NCI-H2029 treated with DMSO at 0.1 percent for 48 hours (cell line): ENCODE results near the gene GRAMD1B.
A peak's percentile ranks its signal among the peaks of the same experiment; 100 is the strongest.
"Not testable (repeated sequence)": the region's sequence is repeated elsewhere in the genome, so short reads cannot be mapped to it uniquely, and the experiment has no call there.

ENCODE experiments used
- DNase-seq: peaks from one replicate; lab custom pipeline; 2025; lab: John Stamatoyannopoulos, UW

The GRAMD1B gene

GRCh38 chr11:123443851-123444623 lies 14.0 kb downstream of the GRAMD1B start:
- DNase-seq: no peak

- no peak for DNase-seq
Observed at GRCh38 chr11:123448823-123449222, 18.8 kb downstream of the GRAMD1B start.

- no peak for DNase-seq
Observed at GRCh38 chr11:123449436-123449835, 19.4 kb downstream of the GRAMD1B start.

DNA sequence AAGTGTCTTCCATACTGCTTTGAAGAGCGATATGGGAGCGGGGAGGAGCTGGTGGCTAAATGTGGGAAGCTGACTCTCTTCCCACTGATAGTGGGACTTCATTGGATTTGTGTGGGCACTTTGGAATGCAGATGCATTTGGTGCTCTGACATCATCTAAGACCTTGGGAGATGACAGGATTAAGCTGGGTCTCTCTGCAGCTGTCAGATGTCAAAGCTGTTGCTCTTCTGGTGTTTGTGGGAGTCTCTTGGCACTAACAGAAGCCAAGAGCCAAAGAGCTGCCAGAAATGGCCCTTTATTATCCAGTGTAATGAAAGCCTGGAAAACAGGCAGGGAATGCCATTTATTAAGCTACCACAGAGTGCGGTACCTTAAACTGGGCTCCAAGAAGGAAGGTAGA lies 20.6 kb downstream of the GRAMD1B start:
- DNase-seq: peak; percentile 36

- no peak for DNase-seq
Observed at GRCh38 chr11:123451183-123451781, 21.2 kb downstream of the GRAMD1B start.

GRCh38 chr11:123452794-123453193 lies 22.7 kb downstream of the GRAMD1B start:
- DNase-seq: no peak

- DNase-seq: peak; percentile 92
Observed at GRCh38 chr11:123454060-123454651, 24.1 kb downstream of the GRAMD1B start.

DNA sequence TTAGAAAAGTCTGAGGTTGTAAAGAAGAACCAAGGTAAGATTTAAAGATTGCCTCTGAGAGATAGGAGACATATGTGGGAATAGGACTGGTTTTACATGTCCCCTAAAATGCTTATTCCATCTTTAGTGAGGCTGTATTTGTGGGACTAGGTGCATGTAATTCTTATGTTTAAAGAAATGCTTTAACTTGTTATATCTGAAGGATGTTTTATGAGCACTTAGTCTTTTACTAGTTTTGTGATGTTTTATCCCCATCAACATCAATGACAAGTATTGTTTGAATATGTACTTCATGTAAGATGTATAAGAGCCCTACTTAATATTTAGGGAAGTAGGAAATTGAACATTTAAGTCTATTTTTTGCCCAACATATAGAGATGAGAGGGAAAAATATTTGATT lies 24.7 kb downstream of the GRAMD1B start:
- DNase-seq: no peak

DNA sequence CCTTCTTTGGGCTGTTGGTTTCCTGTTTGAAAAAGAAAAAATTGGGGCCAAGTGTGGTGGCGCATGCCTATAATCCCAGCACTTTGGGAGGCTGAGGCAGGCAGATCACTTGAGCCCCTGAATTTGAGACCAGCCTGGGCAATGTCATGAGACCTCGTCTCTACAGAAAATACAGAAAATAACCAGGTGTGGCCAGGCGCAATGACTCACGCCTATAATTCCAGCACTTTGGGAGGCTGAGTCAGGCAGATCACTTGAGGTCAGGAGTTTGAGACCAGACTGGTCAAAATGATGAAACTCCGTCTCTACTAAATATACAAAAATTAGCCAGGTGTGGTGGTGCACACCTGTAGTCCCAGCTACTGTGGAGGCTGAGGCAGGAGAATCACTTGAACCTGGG lies 26.4 kb downstream of the GRAMD1B start:
- DNase-seq: not testable (repeated sequence)

DNA sequence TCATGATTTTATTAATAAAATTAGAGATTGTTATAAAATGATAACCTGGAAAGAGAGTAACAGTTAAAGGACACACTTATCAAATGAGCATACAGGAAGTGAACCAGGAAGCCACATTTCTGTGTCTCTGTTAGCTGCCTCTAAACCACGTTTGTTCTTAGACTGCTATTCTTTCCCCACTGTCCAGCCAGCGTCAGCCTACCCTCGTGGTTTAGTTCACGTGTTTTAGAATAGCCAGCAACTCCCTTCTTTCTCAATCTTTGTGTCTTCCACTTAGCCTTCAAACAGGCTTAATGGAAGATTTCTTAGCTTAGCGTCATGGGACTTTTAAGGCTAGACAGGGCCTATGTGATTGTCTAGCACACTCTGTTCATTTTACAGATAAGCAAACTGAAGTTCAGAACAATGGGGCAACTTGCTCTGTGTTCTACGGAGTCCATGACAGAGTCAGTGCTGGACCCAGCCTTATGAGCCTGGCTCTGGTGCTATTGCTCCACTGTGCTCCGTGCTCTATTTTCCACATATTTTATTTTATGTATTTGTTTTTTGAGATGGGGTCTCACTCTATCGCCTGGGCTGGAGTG lies 27.2 kb downstream of the GRAMD1B start:
- DNase-seq: no peak

DNA sequence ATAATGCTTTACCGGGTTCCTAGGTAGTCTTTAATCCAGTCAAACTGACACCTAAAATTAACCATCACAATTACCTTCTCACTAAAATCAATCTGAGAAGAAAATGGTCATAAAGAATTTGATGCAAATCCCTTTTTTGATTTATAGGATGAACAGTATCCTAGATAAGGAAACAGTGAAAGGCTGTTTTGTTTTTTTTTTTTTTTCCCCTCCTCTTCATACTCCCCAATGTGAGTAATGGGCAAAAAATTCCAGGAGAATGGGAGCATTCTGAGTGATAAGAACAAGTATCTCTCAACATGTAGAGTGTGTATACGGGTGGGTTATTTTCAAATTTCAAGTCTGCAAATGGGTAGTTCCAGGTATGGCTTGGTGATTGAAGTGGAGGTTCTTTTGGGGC lies 28.4 kb downstream of the GRAMD1B start:
- no peak for DNase-seq

- DNase-seq: no peak
Observed at GRCh38 chr11:123460012-123460700, 30.1 kb downstream of the GRAMD1B start.

DNA sequence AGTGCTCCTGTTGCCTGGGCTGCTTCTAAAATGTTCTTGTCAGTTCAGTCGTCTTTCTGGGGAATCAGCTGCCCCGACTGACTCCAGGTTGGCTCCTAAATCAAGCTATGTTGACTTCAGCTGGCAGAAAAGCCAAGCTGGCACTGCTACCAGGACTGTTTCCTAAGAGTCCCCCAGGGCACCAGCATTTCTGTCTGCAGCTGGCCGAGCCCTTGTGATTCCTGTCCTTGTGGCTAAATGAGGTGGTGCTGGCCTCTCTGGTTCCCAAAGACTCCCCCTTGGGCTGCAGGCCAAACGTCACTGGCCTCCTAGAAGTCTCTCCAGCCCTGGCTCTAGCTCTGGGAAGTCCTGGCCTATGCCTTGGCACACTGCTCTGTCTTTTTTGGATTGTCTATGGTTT lies 31.1 kb downstream of the GRAMD1B start:
- peak; percentile 34 for DNase-seq

DNA sequence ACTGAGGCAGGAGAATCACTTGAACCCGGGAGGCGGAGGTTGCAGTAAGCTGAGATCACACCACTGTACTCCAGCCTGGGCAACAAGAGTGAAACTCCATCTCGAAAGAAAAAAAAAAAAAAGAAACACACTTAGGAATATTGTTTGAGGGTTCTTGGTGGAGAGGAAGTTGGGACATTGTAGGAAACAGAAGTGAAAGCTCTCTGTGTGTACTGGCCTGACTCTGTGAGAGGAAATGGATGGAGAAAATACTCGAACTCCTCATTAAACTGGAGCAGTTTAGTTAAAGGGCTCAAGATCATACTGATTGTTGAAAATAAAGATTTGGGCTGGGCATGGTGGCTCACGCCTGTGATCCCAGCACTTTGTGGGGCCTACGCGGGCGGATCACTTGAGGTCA lies 35.6 kb downstream of the GRAMD1B start:
- not testable (repeated sequence) for DNase-seq

DNA sequence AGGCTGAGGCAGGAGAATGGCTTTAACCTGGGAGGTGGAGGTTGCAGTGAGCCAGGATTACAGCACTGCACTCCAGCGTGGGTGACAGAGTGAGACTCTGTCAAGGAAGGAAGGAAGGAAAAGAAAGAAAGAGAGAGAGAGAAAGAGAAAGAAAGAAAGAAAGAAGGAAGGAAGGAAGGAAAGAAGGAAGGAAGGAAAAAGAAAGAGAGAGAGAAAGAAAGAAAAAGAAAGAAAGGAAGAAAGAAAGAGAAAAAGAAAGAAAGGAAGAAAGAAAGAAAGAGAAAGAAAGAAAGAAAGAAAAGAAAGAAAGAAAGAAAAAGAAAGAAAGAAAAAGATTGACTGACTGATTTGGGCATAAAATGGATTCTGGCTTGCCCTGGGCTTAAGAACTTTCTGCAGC lies 36.1 kb downstream of the GRAMD1B start:
- not testable (repeated sequence) for DNase-seq

DNA sequence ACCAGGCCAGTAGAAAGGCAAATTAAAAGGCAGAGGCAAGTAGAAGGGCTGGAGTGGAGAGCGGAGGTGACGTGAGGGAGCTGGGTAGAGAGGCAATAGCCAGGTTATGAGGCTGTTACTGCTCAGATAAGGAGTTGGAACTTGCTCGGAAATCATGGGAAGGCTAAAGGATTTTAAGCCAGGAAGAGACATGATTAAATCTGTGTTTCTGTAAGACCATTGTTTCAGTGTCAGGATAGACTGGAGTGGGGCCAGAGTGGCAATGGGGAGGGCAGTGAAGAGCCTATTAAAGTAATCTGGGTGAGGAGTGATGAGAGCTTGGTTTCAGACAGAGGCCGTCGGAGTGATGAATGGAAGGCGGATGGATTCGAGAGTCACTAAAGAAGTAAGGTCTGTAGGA lies 39.0 kb downstream of the GRAMD1B start:
- no peak for DNase-seq

- DNase-seq: no peak
Observed at GRCh38 chr11:123469586-123469985, 39.5 kb downstream of the GRAMD1B start.

- DNase-seq: no peak
Observed at GRCh38 chr11:123470842-123471241, 40.8 kb downstream of the GRAMD1B start.

DNA sequence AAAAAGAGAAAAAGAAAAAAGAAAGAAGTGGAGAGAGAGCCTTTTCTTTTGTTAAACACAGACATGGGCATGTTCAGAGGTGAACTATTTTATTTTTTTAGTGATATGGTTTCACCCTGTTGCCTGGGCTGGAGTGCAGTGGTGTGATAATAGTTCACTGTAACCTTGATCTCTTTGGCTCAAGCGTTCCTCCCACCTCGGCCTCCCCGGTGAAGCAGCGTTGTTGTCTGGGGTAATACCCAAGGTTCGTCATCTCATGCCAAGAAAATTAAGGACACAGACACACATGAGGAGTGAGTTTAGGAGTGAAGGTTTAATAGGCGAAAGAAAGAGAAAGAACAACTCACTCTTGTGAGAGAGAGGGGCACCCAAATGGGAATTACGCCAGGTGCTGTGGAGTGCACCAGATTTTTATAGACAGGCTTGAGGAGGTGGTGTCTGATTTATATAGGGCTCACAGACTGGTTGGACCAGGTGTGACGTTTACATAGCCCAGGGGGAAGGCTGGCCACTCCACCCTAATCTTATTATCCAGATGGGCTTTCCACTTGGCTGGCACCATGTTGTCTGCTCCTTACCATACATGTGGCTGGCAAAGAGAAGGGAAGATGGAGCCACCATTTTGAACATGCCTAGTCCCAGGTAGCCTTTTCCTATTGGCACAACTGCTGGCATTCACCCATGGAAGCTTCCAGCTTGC lies 42.3 kb downstream of the GRAMD1B start:
- peak; percentile 75 for DNase-seq

GRCh38 chr11:123473941-123474677 lies 44.0 kb downstream of the GRAMD1B start:
- DNase-seq: no peak

GRCh38 chr11:123474994-123475393 lies 44.9 kb downstream of the GRAMD1B start:
- no peak for DNase-seq
